Measurements from ENCODE around the gene CENPP. TPM values are rescaled to one million over a fixed set of nuclear protein-coding genes. Genes with fewer than 3 reads are reported as not detected.

Gene CENPP
- total RNA-seq, 3 donors from 2014 or later (not counting 1 experiment from before 2014, with no cell fraction given): 10.3 to 14.5 (median 12.1) TPM

DNA sequence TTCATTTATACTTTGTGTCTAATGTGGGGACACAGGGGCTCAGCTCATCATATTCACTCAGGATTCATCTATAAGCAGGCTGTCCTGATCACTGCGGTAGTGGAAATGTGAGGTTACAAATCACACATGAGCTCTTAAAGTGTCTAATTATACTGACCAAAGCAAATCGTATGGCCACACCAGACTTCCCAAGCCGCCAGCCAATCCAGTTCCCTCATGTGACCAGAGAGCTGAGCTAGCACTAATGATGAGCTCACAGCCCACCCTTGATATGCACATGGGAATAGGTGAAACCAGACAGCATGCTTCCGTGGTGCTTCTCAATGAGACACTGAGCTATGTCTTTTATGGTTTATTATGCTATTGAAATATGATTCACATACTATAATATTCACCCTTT, 192.4 kb downstream of the CENPP start:
- no peaks in the 10 kb centered on the region for H3K9me3 Mint-ChIP-seq
- TF ChIP-seq CTCF (IDR thresholded peaks at IDR 0.05): no peak
- no peak overlapping the region for H3K4me3 Mint-ChIP-seq
- H3K9me3 ChIP-seq (ENCODE audit: control insufficient read depth, insufficient read depth, low read length): no peaks in the 10 kb centered on the region
- H3K4me1 ChIP-seq (ENCODE audit: control insufficient read depth, insufficient read depth, low read length): no peaks in the 10 kb centered on the region
- intact Hi-C loops (cut with micrococcal nuclease): no loop called here
- no peaks in the 10 kb centered on the region for H3K36me3 ChIP-seq (ENCODE audit: control insufficient read depth, insufficient read depth, low read length)
- no peaks in the 10 kb centered on the region for H3K27me3 Mint-ChIP-seq (ENCODE audit: low read depth in 2 of 2)
- H3K4me3 ChIP-seq (ENCODE audit: low read length): no peak overlapping the region
- H3K27ac ChIP-seq (ENCODE audit: low read length): no peak overlapping the region
- WGBS (ENCODE audit: insufficient coverage): 97% methylated on average over 4 of the region's 4 CpGs
- H3K27ac Mint-ChIP-seq: no peak overlapping the region
- ATAC-seq: no peak
- H3K4me1 Mint-ChIP-seq: no peaks in the 10 kb centered on the region
- no peaks in the 10 kb centered on the region for H3K27me3 ChIP-seq (ENCODE audit: control insufficient read depth, insufficient read depth, low read length)
- DNase-seq: no peak
- H3K36me3 Mint-ChIP-seq: no peaks in the 10 kb centered on the region

- Mint-ChIP-seq H3K36me3 (no peaks in the 10 kb centered on the region), H3K4me1 (no peaks in the 10 kb centered on the region), H3K27ac (no peak overlapping the region), H3K9me3 (no peaks in the 10 kb centered on the region), H3K27me3 (ENCODE audit: low read depth in 2 of 2) (no peaks in the 10 kb centered on the region), H3K4me3 (no peak overlapping the region)
- no peak for TF ChIP-seq CTCF (IDR thresholded peaks at IDR 0.05)
- no peak overlapping the region for H3K27ac ChIP-seq (ENCODE audit: low read length)
- 96% methylated on average over 1 of the region's 2 CpGs for WGBS (ENCODE audit: insufficient coverage)
- DNase-seq: no peak
- no peak overlapping the region for H3K4me3 ChIP-seq (ENCODE audit: low read length)
- intact Hi-C loops (cut with micrococcal nuclease): no loop called here
- H3K36me3 ChIP-seq (ENCODE audit: control insufficient read depth, insufficient read depth, low read length): no peaks in the 10 kb centered on the region
- no peaks in the 10 kb centered on the region for H3K27me3 ChIP-seq (ENCODE audit: control insufficient read depth, insufficient read depth, low read length)
- ATAC-seq: no peak
- H3K9me3 ChIP-seq (ENCODE audit: control insufficient read depth, insufficient read depth, low read length): no peaks in the 10 kb centered on the region
- no peaks in the 10 kb centered on the region for H3K4me1 ChIP-seq (ENCODE audit: control insufficient read depth, insufficient read depth, low read length)
These were observed 195.1 kb downstream of the CENPP start for GRCh38 chr9:92520837-92521236.

GRCh38 chr9:92522983-92523970, 197.5 kb downstream of the CENPP start:
- no peaks in the 10 kb centered on the region for H3K36me3 ChIP-seq (ENCODE audit: control insufficient read depth, insufficient read depth, low read length)
- no peak overlapping the region for H3K4me3 Mint-ChIP-seq
- no peaks in the 10 kb centered on the region for H3K27me3 ChIP-seq (ENCODE audit: control insufficient read depth, insufficient read depth, low read length)
- H3K9me3 Mint-ChIP-seq: no peaks in the 10 kb centered on the region
- intact Hi-C loops (cut with micrococcal nuclease): no loop called here
- no peaks in the 10 kb centered on the region for H3K9me3 ChIP-seq (ENCODE audit: control insufficient read depth, insufficient read depth, low read length)
- DNase-seq: no peak
- H3K27me3 Mint-ChIP-seq (ENCODE audit: low read depth in 2 of 2): no peaks in the 10 kb centered on the region
- no peak overlapping the region for H3K27ac ChIP-seq (ENCODE audit: low read length)
- no peak overlapping the region for H3K27ac Mint-ChIP-seq
- TF ChIP-seq CTCF (IDR thresholded peaks at IDR 0.05): no peak
- no peaks in the 10 kb centered on the region for H3K4me1 ChIP-seq (ENCODE audit: control insufficient read depth, insufficient read depth, low read length)
- no peaks in the 10 kb centered on the region for H3K36me3 Mint-ChIP-seq
- ATAC-seq: no peak
- no peaks in the 10 kb centered on the region for H3K4me1 Mint-ChIP-seq
- no peak overlapping the region for H3K4me3 ChIP-seq (ENCODE audit: low read length)
- whole genome bisulfite sequencing (ENCODE audit: insufficient coverage): 95% methylated on average over 10 of the region's 10 CpGs

All from natural killer cell (primary cell).